Neural cell (in vitro differentiated cells): ENCODE results near the gene ZNF512B.

Source experiments
- EP300 ChIP-seq: fragments of 450-650 bp; conservative IDR thresholded peaks from 2 replicates; pipeline ENCODE4 v1.6.1; 2014; ENCODE audit warnings: antibody characterized with exemption, mild to moderate bottlenecking, moderate library complexity; ENCODE audit not compliant: poor library complexity, severe bottlenecking
- EZH2 ChIP-seq: fragments of 200-600, 300-800 bp; shearing (Covaris generic), sonication (generic); IDR thresholded peaks from 2 replicates; pipeline ENCODE4 v1.6.1; 2014; ENCODE audit warnings: antibody characterized with exemption, low read length, borderline replicate concordance, mild to moderate bottlenecking; ENCODE audit not compliant: insufficient read depth, poor library complexity, severe bottlenecking
- POLR2AphosphoS5 ChIP-seq: IDR thresholded peaks from 2 replicates; pipeline ENCODE4 v1.6.1; 2012
- RAD21 ChIP-seq: fragments of 450-650 bp; conservative IDR thresholded peaks from 2 replicates; pipeline ENCODE4 v1.6.1; 2014; ENCODE audit warnings: antibody characterized with exemption, mild to moderate bottlenecking, moderate library complexity
- SMC3 ChIP-seq: fragments of 450-650 bp; conservative IDR thresholded peaks from 2 replicates; pipeline ENCODE4 v1.6.1; 2014; ENCODE audit warnings: antibody characterized with exemption, mild to moderate bottlenecking, moderate library complexity; ENCODE audit not compliant: poor library complexity
- TAF1 ChIP-seq: IDR thresholded peaks from 2 replicates; pipeline ENCODE4 v1.6.1; 2012; ENCODE audit warnings: low read depth
- TF ChIP-seq, protein P1 (sequence below): fragments of 450-650 bp; IDR thresholded peaks from 2 replicates; pipeline ENCODE4 v1.5.1; 2014; ENCODE audit warnings: antibody characterized with exemption, mild to moderate bottlenecking, moderate library complexity; ENCODE audit not compliant: poor library complexity, severe bottlenecking

DNA sequence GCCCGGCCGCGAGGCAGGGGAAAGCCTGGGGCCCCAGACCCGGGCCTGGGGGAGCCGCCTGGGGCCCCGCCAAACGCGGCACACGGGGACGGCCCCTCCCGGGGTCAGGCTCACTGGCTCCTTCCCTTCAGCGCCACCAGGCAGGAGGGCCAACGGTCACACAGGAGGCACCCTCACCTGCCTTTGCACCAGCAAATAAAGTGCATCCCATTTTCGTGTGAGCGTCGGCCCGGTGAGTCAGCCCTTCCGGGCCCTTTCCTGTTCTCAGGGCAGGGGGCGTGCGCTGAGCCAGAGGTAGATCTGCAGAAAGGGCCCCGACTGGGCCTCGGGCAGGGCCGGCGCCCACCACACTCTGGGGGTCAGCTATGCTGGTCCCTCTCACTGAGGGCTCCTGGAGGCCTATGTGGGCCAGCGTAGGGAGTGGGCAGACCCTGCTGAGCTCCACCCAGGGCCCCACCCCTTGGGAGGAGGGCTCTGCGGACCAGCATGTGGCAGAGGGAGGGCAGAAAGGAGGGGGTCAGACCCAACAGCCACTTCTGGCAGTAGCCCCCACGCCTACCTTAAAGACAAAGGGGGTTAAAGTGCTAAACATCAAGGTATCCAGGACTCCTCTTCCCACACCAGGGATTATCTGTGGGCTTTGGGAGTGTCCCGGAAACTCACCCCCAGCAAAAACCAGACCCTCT is 12.6 kb downstream of the ZNF512B start:
- TF ChIP-seq EZH2 (no peak), EP300 (no peak), POLR2AphosphoS5 (no peak), TAF1 (no peak), SMC3 (no peak), RAD21 (no peak)
- TF ChIP-seq, protein P1, sequence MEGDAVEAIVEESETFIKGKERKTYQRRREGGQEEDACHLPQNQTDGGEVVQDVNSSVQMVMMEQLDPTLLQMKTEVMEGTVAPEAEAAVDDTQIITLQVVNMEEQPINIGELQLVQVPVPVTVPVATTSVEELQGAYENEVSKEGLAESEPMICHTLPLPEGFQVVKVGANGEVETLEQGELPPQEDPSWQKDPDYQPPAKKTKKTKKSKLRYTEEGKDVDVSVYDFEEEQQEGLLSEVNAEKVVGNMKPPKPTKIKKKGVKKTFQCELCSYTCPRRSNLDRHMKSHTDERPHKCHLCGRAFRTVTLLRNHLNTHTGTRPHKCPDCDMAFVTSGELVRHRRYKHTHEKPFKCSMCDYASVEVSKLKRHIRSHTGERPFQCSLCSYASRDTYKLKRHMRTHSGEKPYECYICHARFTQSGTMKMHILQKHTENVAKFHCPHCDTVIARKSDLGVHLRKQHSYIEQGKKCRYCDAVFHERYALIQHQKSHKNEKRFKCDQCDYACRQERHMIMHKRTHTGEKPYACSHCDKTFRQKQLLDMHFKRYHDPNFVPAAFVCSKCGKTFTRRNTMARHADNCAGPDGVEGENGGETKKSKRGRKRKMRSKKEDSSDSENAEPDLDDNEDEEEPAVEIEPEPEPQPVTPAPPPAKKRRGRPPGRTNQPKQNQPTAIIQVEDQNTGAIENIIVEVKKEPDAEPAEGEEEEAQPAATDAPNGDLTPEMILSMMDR: no peak
